HL-60 (cell line): ENCODE results near the gene FAM219A.

Experiments used
- POLR2AphosphoS5 ChIP-seq: IDR thresholded peaks from 2 replicates; pipeline ENCODE4 v1.6.1; 2012; ENCODE audit warnings: low read depth
- SPI1 ChIP-seq: IDR thresholded peaks from 2 replicates; pipeline ENCODE4 v1.6.1; 2012; ENCODE audit warnings: low read depth, mild to moderate bottlenecking, borderline replicate concordance
- TF ChIP-seq, protein P1 (sequence below): IDR thresholded peaks from one replicate; pipeline ENCODE4 v1.5.1; 2011; ENCODE audit warnings: low read length, control low read depth, inconsistent platforms; ENCODE audit not compliant: insufficient read depth
- TF ChIP-seq, protein P2 (sequence below): IDR thresholded peaks from 2 replicates; pipeline ENCODE4 v1.6.1; 2012; ENCODE audit warnings: low read depth; ENCODE audit not compliant: insufficient replicate concordance

DNA sequence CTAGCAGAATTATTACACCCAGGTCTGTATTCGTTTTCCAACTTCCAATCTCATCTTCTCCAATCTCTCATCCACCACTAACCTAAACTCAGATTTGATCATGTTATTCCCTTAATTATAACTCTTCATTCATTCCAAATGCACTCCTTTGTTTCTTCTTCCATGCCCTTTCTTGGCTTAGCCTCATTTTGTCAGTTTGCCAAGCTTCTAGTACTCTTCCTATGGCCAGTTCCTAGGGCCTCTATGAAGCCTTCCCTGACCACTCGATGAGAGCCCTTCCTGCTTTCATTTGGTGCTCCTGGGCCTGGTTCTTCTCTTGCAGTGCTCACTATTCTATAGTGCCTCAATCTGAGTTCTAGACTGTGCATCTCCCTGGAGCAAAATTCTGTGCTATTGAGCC, 5.8 kb downstream of the FAM219A start:
- TF ChIP-seq, protein P1, sequence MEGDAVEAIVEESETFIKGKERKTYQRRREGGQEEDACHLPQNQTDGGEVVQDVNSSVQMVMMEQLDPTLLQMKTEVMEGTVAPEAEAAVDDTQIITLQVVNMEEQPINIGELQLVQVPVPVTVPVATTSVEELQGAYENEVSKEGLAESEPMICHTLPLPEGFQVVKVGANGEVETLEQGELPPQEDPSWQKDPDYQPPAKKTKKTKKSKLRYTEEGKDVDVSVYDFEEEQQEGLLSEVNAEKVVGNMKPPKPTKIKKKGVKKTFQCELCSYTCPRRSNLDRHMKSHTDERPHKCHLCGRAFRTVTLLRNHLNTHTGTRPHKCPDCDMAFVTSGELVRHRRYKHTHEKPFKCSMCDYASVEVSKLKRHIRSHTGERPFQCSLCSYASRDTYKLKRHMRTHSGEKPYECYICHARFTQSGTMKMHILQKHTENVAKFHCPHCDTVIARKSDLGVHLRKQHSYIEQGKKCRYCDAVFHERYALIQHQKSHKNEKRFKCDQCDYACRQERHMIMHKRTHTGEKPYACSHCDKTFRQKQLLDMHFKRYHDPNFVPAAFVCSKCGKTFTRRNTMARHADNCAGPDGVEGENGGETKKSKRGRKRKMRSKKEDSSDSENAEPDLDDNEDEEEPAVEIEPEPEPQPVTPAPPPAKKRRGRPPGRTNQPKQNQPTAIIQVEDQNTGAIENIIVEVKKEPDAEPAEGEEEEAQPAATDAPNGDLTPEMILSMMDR, result no peak
- TF ChIP-seq POLR2AphosphoS5, result no peak
- no peak for TF ChIP-seq SPI1
- TF ChIP-seq, protein P2, sequence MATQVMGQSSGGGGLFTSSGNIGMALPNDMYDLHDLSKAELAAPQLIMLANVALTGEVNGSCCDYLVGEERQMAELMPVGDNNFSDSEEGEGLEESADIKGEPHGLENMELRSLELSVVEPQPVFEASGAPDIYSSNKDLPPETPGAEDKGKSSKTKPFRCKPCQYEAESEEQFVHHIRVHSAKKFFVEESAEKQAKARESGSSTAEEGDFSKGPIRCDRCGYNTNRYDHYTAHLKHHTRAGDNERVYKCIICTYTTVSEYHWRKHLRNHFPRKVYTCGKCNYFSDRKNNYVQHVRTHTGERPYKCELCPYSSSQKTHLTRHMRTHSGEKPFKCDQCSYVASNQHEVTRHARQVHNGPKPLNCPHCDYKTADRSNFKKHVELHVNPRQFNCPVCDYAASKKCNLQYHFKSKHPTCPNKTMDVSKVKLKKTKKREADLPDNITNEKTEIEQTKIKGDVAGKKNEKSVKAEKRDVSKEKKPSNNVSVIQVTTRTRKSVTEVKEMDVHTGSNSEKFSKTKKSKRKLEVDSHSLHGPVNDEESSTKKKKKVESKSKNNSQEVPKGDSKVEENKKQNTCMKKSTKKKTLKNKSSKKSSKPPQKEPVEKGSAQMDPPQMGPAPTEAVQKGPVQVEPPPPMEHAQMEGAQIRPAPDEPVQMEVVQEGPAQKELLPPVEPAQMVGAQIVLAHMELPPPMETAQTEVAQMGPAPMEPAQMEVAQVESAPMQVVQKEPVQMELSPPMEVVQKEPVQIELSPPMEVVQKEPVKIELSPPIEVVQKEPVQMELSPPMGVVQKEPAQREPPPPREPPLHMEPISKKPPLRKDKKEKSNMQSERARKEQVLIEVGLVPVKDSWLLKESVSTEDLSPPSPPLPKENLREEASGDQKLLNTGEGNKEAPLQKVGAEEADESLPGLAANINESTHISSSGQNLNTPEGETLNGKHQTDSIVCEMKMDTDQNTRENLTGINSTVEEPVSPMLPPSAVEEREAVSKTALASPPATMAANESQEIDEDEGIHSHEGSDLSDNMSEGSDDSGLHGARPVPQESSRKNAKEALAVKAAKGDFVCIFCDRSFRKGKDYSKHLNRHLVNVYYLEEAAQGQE, result no peak
